8988T (cell line): ENCODE data around the gene TMEM184B.
A peak's percentile ranks its signal among the peaks of the same experiment; 100 is the strongest.

ENCODE experiments used
- DNase-seq: peaks from one replicate; pipeline ENCODE4 v3.0.0; 2011

The TMEM184B gene

DNA sequence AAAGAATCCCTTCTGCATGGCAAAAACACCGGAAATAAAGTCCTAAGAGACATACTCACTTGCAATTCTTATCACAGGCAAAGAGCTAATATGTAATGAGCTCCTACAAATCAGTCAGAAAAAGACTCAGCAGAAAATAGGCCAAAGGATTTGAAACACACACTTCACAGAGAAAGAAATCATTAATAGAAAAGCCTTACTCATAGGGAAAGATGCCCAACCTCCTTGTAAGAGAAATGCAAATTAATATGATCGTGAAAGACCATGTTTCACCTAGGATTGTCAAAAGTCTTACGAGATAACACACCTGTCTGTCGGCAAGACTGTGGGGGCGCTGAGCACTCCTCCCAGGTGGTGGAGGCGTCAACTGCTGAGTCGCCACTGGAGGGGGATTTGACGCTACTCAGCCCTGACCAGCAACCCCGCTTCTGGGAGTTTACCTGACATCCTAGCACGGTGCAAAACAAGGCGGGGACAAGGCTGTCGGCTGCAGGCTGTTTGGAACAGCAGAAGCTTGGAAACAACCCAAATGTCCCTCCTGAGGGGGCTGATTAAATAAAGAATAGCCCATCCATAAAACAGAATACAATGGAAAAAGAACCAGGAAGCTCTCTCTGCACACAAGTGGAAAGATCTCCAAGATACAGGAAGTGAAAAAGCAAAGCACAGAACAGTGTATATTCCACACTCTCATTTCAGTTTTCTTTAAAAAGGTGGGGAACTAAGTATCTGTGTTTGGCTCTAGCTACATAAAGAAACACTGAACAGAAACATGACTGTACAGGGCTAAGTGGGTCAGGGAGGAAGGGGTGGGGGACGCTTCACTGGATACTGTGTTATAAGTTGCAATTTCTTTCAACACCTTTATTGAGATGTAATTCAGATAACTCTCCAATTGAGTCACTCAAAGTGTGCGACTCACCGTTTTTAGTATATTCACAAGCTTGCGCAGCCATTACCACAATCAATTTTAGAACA, 33.0 kb upstream of the TMEM184B start:
- DNase-seq: no peak

DNA sequence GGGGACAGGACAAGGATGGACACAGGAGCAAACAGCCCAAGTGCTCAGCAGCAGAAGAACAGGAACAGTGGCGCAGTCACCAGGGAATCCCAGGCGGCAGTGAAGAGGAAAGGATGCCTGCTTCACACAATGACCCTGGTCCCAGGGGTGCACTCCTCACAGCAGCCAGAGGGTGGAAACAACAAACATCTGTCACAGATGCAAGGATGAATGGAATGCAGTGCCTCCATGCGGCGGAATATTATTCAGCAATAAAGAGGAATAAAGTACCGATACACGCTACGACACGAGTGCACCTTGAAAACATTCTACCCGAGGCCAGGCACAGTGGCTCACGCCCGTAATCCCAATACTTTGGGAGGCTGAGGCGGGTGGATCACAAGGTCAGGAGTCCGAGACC, 31.7 kb upstream of the TMEM184B start:
- no peak for DNase-seq

DNA sequence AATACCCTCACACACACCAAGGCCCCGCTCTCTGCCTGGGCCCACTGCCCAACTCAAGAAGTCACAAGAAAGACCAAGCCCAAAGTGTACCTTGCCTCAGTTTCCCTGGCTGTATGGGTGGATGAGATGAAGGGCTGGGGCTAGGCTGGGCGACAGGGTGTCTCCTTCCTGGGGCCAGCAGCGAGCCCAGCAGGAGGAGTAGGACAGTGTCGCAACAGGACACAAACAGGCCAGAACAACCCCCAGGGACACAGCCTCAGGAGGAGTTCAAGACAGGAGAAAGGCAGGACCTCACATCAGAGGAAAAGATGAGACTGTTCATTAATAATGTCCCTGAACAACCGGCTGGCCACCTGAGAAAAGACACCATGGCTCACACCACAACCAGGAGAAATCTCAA, 31.2 kb upstream of the TMEM184B start:
- DNase-seq: no peak

DNA sequence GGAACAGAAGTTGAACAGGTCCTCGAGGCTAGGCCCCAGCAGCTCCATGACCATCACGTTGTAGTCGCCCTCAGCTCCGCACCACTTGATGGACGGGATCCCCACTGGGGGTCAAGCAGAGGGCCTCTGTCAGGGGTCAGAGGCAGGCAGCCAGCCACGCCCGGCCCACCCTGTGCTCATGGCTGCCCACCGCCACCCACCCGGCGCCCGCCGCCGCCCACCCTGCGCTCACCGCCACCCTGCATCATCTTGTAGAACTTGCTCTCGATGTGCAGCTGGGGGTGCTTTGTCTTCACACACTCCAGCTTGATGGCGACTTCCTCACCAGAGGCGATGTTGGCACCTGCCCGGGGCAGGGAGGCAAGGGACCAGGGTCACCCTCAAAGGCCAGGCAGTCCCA, 30.1 kb upstream of the TMEM184B start:
- DNase-seq: no peak

DNA sequence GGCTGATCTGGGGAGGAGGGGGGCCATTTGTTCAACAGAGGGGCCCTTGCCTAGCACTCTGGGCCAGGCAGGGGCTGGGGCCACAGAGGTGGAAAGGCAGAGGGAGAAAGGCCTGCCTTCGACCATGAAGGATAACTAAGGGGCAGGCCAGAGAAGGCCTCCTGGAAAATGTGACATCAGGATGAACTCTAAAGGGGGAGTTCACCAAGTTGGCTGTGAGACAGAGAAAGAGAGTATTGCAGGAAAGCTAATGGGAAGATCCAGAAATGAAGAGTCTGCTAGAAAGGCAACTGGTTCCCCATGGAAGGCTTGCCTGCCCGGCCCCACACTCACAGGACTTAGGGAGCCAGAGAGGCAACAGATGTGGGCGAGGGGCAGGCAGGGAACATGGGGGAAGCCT, 28.1 kb upstream of the TMEM184B start:
- no peak for DNase-seq

DNA sequence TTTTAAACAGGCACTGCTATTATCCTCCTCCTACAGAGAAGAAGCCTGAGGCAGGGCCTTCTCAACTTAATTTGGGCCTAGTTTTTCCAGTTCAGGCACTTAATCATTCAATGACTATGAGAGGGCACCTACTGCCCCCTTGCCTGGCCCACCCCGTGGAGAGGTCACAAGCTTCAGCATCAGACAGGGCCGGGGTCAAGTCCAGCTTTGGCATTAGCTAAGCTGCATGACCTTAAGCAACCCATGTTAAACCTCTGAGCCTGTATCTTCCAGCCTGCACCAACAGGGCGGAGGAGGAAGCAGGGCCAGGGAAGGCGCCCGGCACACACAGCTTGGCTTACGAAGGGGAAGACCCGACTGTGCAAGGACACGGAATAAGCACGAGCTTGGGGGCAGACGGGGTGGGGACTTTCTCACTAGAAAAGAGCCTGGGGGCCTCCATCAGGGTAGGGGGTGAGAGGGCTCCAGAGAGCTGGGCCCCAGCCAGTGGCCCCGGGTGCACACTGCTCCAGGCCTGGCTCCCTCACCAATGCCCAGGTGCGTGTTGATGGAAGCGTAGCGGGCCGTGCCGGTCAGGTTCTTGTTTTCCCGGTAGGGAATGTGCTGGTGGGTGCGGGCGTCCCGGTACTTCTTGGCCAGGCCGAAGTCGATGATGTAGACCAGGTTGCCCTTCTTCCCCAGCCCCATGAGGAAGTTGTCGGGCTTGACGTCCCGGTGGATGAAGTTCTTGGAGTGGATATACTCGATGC, 27.6 kb upstream of the TMEM184B start:
- DNase-seq: no peak

DNA sequence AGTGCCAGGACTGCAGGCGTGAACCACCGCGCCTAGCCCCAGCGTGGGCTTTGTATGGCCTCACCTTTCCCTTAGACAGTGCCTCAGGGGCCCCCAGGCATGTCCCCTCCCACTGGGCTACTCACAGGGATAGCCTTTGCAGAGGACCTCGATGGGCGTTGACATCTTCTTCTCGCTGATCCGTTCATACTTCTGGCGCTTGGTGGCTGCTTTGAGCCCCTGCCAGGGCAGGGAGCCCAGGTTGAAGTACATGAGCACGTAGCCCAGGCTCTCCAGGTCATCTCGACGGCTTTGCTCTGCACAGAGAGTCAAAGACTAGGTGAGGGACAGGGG, 26.9 kb upstream of the TMEM184B start:
- no peak for DNase-seq

DNA sequence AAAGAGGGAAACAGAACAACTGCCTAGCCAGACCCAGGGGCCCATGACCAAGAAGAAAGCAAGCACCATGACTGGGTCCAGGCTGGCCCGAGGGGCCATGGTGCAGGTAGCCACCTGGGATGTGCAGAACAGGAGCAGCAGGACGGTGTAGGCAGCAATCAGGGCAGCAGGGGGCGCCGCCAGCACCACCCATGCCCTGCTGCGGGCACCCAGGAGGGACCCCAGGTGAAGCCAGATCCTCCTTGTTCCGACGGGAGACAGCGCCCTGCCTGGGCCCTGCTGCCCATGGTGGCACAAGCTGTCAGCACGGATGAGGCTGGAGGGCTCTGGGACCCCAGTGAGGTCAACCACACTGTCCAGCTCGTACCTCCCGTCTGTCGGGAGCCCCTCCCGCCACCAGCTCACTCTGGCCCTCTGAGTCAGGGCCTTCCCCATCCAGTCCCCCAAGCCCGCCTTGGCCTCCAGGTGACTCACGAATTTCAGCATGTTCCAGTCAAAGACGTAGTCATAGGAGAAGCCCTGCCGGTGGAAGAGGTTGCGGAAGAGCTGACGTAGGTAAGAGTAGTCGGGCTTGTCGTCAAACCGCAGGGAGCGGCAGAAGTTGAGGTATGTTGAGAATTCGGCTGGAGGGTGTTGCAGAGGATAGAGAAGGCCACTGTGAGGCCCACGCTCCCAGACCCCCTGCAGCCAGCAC, 25.6 kb upstream of the TMEM184B start:
- peak; percentile 87 for DNase-seq

DNA sequence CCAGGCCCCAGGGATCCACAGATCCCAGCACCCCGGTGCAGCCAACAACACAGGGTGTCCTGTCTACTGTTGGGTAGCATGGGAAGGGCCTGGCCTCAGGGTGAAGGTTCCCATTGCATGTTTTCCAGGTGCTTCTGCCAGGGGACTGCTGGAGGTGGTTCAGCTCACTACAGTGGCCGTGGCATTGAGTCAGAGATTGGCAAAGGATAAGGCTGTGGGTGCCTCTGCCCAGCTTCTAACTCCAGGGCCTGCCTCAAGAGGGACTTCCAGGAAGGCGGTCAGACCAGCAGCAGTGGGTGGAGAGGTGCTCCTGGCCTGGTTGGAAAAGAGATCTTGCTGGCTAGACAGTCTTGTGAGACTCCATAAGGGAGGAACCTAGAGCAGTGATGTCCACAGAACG, 23.6 kb upstream of the TMEM184B start:
- DNase-seq: peak; percentile 8

DNA sequence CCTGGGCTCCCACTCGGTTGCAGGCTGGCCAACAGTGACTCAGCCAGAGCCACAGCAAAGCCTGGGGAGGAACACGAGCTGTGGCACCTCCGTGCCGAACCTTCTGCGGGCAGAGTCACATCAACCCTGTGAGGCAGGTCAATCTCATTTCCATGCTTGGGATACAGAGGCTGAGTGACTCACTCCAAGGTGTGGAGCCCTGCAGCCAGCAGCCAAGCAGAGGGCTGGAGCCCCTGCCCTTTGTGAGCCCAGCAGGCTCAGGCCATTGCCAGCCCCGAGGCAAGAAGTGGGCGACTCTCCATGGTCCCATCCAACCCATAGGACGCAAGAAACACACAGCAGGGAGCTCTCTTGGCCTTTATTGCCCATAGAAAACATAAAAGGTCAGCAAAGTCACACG, 23.1 kb upstream of the TMEM184B start:
- DNase-seq: no peak

DNA sequence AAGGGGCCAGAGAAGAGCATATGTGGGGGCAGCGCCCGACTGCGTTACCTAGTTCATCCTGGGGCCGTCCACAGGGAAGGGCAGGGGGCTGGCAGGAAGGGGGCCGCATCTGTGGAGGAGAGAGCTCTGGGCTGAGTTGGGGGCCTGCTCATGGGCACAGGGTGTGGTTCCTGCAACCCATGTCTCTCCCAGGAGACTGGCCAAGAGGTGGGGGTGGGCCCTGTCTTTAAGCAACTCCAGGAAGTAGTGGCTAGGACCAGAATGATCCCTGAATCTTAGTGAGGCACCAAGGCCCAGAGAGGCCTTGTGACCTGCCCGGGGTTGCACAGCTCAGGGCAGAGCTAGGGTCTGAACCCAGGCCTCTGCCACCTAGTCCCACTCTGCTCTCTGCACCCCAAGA, 22.5 kb upstream of the TMEM184B start:
- no peak for DNase-seq

DNA sequence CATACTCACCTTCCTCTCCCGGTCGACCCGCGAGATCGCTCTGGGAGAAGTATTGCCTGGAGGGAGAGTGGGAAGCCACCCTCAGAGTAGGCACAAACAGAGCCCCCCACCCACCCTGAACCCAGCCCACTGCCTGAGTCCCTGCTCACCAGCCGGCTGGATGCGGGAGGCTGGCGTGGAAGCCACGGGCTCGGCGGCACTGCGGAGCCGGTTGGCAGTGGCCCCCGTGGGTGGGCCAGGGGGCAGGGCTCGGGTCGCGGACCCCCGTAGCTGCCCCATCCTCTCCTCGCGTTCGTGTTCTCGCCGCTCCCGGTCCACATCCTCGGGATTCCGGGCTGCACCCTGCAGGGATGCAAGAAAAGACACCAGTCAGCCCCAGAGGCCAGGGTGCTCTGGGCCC, 21.4 kb upstream of the TMEM184B start:
- DNase-seq: no peak

DNA sequence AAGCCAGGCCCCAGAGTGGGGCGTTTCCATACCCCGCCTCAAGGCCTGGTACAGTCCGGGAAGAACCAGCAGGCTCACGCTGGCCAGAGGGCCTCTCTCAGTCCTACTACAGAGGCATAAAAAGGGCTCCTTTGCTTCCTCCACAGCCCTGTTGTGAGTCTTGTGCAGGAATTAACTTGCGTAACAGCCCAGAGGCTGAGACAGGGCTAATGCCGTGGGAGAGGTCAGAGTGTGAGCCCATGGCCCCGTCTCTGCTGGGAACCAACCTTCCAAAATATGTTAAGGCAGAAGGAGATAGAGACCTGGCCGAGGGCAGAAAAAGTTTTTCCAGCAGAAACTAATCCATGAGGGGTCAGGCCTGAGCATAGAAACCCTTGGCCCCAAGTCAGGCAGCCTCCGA, 19.9 kb upstream of the TMEM184B start:
- no peak for DNase-seq

DNA sequence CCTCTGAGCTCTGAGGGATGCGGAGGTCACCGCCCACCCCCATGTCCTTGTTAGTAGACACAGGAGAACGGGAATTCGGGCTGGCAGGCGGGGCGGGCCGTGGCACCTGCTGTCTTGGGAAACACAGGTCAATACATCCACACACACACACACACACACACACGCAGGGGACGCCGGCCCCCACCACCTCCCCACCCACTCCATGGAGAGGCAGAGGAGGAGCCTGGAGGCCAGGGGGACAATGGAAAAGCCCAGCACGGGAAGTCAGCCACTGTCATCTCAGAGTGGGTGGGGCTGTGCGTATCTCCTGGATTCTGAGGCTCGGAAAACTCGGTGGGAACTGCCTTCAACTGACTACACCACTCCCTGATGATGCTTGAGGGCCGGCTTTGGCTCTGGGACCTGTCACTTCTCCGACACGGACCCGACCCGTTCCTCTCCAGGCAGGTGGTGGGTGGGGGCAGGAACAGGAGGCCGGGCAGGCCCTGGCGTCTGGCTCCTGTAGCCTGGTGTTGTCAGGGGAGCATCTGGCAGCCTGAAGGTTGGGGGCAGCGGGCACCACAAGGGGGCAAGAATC, 18.5 kb upstream of the TMEM184B start:
- DNase-seq: no peak

DNA sequence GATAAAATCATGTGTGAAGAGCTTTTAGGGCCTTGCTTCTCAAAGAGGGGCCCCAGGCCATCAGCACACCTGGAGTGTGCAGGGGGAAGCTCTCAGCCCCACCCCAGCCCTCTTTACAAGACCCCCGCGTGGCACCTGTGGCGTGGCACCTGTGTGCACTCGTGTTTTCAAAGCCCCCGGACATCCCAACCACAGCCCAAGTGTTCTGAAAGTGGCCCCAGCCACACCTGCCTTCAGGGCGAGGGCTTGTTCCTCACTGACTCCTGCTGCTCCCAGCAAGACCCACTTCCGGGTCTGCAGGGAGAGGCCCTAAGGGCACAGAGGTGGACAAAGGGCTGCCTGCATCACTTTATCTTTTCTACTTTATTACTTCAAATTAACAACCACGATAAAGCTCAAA, 17.5 kb upstream of the TMEM184B start:
- no peak for DNase-seq

DNA sequence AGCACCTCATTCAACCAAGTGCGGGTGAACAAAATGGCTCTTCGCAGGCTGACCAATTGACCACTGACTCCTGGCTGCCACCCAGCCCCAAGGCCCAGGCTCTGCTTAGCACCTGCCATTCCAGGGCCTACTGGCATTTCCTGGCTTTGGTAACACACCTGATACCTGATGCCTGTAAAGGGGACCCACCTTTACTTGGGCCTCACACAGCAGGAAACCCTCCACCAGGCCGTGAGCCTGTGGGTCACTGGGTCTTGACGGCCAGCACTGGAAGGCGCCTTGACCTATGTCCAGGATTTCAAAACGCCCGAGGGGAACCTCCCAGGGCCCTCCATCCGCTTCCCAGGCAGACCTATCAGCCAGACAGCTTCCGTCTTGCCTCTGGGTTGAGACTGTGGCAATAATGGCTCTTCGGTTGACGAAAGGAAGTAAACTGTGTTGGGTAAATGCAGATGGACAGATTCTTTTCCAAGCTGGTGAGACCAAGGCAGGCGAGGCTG, 16.8 kb upstream of the TMEM184B start:
- DNase-seq: no peak

DNA sequence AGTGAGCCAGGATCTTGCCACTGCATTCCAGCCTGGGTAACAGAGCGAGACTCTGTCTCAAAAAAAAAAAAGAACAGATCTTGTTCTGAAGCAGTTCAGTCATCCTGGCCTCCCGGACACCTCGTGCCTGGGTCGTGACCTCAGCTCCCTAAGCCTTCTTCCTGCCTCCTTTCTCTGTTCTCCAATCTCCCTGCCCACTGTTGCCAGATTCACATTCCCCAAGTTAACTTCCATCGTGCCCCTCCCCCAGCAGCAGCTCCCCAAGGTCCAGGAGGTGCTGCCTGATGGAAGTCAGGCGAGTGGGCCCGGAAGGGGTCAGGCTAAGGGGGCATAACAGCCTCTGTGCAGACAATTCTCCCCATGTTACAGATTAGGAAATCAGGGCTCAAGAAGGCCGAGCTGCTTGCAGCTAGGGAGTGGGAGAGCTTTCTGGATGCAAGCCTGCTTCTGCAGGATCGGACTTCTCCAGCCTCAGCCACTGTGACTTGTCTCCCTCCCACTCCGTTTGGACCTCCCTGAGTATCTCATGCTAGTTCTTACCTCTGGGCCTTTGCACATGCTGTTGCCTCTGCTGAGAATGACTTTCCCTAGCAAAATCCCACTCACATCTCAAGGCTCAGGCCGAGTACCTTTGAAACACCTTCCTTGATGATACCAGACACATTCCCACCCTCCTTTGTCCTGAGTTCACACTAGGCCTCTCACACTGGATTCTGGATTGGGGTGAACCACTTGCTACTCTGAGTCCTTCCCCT, 14.3 kb upstream of the TMEM184B start:
- DNase-seq: no peak

DNA sequence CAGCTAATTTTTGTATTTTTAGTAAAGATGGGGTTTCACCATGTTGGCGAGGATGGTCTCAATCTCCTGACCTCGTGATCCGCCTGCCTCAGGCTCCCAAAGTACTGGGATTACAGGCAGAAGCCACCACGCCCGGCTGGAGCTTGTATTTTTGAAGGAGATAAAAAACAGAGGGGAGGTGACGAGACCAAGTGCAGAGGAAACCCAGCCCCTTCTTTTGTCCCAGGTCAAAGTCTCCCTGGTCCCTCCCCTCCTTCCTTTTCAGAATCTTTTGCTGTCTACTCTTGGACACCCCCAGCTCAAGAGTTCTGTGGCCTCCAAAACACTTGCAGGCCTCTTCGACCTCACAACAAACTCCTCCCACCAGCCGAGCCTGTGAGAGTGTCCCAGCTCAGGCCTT, 12.2 kb upstream of the TMEM184B start:
- DNase-seq: no peak

DNA sequence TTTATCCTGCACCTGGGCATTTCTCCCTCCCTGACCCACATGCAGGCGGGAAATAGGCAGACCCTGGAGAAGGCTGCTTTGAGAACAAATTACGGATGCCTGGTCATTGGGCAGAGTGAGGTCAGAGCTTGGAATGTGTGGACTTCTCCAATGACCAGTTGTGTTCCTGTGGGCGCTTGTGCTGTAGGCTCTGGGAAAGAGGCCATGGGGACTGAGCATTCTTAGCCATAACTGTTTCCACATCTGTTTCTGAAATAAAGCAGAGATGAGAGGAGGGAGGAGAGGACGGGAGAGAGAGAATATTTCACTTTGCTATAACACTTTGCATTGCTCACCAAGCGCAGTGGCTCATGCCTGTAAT, 11.2 kb upstream of the TMEM184B start:
- DNase-seq: no peak

DNA sequence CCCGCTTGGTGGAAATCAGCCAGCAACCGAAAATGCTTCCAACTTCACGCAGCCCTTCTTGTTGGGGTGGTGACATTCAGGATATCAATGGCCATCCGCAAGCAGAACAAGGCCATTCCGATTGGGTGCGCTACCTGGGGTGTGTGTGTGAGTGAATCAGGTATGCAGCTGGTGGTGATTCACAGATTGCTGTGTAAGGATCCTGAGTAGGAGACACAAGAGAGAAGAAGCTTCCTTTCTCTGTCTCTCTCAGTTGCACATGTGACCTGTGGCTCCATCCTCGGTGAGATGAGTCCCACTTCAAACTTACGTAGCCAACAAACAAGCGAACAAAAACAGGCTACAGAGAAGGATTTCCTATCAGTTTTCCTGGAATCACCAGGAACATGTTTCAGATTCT, 9.6 kb upstream of the TMEM184B start:
- no peak for DNase-seq

DNA sequence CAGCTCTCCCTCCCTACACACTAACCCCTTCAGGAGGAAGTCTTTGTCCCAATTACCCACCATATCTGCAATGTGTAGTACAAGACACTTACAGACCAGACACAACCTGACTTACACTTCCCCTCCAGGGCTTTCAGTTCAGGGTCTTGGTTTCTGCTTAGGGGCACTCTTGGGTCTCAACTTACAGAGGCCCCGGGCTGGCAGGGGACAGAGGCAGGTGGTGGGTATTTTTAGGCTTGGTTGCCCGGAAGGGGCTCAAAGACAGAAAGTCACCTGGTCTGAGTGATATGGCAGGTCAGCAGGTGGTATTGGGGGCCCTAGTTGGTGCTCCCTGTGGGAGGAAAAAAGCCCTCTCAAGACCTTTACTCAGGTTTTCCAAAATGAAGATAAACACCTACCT, 3.4 kb upstream of the TMEM184B start:
- DNase-seq: no peak

DNA sequence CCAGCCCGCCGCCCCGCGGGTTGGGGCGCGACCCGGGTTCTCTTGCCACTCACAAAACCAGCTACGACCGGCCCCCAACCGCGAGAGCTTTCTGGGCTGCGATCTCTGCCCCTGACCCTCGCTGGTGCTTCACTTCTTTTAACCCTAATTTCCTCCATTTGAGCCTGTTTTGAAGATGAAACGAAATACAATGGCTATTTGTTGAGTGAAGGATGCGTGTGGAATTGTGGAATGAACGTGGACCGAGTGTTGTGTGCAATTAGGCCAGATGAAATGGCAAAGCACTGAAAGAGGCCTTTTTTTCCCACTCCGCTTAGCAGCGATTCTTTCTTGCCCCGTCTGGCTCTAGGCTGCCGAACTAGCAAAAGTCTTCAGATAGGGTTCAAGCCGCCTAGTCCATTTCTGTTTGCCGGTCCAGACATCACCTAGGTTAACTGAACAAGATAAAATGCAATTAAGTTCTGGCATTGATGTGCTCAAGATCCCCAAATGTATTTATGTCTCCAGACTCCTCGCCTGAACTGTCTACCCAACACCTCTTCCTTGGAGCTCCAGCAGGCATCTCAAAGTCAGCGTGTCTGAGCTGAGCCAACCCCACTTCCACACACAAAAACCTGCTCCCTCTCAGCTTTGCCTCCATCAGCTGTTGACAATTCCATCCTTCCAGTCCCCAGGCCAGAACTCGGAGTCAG, 471 bp upstream of the TMEM184B start:
- DNase-seq: no peak
